ENCODE data around the gene YBX3.
A peak's percentile ranks its signal among the peaks of the same experiment; 100 is the strongest.
"Not testable (repeated sequence)": the region's sequence is repeated elsewhere in the genome, so short reads cannot be mapped to it uniquely, and the experiment has no call there.

The YBX3 gene

DNA sequence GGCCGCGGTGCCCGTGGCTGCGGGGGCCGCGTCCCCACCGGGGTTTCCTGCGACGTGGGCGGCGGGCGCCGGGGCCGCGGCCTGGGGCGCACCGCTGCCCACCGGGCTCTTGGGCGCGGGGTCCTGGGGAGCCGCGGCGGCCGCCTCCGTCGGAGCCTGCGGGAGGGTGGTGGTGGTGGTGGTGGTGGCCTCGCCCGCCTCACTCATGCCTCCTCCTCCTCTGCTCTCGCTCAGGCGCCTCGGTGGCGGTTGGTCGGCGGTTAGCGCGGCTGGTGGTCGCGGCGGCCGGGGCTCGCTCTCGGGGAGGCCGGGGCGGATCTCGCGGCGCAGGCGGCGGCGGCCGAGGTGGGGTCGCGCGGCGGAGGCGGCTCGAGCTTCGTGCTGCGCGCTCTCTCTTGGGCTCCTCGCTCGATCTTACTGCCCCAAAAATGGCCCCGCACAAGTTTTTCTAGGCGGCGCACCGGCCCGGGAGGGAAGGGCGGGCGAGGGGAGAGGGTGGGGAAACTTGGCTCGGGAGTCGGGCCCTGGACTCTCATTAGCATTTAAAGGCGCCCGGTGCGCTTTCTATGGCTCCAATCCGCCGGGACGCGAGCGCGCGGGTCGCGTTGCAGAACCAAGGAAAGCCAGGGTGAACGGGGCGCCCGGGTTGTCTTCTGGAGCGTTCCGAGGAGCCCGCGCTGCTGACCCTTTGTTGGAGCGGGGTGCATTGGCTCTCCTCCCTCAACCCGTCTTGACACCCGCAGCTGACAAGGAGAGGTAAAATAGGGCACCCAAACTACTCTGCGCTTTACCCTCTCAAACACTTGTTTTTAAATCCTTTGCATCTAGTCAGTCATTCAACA, at the start of gene YBX3:
Gene YBX3, minus strand, starts transcription at position 419 of the 842 bp plus-strand sequence. Its CDS starts 212 bp downstream, at position 207.
- peak in 1 of 4 experiments; percentile 10 for DNase-seq

DNA sequence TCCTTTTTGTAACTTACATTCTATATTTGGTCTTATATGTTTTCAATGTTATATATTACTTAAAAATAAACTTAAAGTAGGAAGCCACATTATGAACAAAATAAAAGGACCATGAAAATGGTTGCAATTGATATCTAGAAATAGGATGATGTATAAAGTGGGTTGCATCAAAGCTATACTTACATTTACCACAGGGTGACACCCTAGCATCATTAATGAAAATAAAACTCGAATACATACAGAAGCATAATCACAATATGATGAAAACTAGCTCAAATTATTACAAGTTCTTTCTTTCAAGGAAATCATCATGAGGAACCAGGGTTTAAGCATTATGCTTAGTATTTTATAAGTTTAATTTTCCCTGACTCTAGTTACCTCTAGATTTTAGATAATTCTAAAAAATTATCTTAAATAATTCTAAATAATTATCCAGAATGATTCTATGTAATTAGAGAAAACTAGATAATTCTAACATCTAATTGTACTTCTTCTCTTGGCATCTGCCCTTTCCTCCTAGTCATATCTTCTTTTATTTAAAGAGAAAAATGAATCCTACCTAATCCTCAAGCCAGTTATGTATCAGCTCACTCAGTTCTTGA, 48.1 kb upstream of the YBX3 start:
- DNase-seq, result no peak

DNA sequence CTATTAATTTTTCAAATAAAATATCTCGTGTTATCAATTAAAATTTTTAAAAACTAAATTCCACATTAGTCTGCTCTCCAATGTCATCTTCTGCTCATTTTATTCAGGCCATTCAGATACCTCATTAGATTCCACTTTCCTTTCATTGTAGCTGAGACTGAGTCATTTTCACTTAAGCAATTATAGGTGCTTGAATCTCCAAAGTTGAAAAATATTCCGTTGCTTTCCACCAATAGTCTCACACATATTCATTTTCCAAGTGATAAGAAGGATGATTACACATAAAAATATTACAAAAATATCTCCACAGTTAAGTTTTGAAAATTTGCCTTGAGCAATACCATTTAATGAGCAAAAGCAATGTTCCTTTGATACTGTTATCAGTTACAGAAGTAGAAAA, 36.5 kb upstream of the YBX3 start:
- DNase-seq, result no peak

DNA sequence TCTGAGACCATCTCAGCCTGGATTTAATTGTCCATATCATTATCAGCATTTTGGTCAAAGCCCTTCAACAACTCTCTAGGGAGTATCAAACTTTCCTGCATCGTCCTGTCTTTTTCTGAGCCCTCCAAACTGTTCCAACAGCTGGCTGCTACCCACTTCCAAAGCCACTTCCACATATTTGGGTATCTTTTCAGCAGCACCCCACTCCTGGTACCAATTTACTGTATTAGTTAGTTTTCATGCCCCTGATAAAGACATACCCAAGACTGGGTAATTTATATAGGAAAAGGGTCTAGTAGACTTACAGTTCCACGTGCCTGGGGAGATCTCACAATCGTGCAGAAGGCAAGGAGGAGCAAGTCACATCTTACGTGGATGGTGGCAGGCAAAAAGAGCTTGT, 33.1 kb upstream of the YBX3 start:
- no peak for DNase-seq

DNA sequence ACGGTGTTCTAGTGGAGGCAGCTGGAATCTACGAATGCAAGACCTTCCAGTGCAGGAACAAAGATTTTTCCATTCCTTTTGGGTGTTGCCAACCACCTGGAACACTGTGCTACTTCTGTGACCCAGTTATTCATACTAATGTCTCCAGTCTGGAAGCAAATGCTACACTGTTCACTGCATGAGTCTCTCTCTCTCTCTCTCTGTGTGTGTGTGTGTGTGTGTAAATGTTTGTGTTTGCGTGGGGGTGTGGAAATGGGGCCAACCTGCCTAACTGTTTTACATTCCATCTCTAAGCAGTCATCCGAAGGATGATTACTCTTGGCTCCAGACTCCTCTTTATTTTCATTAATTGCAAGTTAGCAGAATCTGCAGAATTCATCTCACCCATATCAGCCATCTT, 29.9 kb upstream of the YBX3 start:
- DNase-seq, result no peak

DNA sequence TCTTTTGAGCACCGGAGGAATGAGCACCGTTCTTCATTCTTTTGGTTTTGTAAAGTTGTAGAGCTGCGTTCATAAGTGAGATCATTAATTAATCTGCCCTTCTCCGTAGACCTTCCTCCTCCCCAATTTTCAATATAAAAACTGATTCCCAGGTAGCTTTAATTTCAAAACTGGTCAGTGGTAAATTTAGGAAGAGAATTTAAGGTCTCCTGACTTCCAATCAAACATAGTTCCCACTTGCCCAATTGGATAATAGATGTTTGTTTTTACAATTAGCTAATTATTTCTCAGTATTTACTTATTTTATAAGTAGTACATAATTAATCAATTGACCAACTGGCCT, 27.2 kb upstream of the YBX3 start:
- no peak for DNase-seq

DNA sequence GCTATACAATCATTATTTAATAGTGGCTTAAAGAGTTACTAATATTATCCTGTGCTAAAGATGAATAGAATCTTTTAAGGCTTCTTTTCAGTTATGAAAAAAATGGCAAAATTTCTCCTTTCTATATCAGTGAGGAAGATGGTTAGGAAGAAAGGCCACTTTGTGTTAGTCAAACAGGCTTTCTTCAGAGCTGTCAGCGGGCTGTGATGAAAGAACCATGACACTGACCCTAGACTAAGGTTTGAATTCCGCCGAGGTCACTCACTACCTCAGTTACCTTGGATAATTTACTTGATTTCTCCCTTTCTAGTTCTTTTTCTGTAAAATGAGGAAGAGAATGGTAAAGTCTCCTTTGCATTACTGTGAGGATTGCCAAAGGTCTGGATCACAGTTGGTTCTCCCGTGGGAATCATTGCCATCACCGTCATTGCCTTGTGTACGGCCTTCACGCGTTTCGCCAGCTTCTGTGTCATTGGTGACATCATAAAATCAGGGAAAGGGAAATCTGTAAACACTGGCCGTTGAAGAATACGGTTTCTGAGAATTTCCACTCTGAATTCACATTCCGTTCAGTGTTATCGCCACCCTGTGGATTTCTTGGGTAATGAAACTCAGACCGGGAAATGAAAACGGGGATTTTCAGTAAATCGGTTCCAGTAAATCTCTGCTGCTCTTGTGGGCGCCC, 26.7 kb upstream of the YBX3 start:
- DNase-seq, result peak; percentile 1 to 45 (median 8)

DNA sequence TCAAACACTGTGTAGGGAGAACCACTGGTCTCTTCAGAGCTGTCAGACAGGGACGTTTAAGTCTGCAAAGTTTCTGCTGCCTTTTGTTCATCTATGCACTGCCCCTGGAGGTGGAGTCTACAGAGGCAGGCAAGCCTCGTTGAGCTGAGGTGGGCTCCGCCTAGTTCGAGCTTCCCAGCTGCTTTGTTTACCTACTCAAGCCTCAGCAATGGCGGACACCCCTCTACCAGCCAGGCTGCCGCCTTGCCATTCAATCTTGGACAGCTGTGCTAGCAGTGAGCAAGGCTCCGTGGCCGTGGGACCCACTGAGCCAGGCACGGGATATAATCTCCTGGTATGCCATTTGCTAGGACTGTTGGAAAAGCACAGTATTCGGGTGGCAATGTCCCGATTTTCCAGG, 24.6 kb upstream of the YBX3 start:
- DNase-seq, result no peak

DNA sequence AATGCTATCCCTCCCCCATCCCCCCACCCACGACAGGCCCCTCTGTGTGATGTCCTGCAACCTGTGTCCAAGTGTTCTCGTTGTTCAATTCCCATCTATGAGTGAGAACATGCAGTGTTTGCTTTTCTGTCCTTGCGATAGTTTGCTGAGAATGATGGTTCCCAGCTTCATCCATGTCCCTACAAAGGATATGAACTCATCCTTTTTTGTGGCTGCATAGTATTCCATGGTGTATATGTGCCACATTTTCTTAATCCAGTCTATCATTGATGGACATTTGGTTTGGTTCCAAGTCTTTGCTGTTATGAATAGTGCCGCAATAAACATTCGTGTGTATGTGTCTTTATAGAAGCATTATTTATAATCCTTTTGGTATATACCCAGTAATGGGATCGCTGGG, 20.3 kb upstream of the YBX3 start:
- not testable (repeated sequence) for DNase-seq

DNA sequence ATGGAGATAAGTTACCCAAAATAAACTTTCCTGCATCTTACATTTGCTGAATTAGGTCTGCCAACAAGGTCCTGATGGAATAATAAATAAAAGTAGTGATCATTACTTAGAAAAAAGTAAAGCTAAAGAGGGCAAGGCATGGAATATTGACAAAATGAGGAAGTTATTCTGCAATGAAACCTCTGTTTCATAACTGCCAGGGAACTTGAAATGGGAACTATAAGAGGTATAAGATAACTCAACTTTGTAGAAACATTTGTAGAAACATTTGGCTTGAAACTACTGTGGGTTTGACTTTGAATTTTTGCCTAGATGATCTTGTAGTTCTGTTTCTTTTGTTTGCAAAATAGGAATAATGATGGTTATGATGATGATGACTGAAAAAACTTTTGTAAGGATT, 18.7 kb upstream of the YBX3 start:
- DNase-seq, result no peak

DNA sequence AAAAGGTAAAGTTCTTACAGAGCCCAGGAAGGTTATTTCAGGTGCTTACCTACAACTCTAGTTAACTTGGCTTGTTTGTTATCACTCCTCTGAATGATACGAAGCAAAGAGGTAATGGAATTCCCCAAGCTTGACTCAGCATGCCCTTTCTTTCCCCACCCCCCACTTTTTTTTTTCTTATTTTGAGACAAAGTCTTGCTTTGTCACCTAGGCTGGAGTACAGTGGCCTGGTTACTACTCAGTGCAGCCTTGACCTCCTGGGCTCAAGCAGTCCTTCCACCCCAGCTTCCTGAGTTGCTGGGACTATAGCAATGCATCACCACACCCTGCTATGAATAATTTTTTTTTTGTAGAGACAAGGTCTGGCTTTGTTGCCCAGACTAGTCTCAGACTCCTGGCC, 17.1 kb upstream of the YBX3 start:
- no peak for DNase-seq

DNA sequence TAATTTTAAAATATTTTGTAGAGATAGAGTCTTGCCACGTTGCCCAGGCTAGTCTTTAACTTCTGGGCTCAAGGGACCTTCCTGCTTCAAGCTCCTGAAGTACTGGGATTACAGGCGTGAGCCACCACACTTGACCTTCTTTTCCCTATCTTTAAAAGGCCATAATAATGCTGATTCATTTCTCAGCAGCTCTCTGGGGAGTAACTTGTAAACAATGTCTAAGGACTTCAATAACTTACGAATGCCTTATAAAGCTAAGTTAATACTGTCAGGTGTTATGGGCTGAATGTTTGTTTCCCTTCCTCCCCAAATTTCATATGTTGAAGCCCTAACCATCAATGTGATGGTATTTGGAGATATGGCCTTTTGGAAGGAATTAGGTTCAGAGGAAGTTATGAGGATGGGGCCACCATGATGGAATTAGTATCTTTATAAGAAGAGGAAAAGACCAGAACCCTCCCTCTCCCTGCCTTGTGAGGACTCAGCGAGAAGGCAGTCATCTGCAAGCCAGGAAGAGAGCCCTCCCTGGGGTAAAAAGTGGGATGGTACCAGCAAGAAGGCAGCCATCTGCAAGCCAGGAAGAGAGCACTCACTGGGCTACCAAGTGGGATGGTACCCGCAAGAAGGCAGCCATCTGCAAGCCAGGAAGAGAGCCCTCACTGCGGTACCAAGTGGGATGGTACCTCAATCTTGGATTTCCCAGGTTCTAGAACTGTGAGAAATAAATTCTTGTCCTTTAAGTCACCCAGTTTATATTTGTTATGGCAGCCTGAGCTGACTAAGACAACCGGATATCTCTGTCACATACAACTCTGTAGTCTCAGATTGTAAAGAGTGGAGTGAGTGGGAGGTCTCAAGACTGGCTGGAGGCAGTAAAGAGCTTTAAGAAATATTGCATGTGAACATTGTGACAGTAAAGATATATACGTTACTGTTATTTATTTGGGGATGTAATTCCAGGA, 16.3 kb upstream of the YBX3 start:
- DNase-seq, result no peak

DNA sequence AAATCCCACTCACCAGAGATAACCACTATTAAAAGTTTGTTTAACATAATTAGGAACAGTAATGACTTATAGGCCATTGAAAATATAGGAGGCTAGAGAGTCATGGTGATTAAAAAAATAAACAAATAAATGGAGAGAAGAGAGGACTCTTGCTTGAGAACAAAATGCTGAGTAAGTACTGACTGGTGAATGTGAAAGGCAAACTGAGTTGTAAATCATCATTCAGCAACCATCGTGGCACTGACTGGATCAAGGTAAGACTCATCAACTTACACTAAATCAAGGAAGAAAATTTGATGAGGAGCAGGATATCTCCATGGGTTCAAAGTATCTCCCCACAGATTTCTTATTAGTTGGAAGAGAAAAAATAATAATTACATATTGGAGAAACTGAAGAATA, 14.1 kb upstream of the YBX3 start:
- no peak for DNase-seq

DNA sequence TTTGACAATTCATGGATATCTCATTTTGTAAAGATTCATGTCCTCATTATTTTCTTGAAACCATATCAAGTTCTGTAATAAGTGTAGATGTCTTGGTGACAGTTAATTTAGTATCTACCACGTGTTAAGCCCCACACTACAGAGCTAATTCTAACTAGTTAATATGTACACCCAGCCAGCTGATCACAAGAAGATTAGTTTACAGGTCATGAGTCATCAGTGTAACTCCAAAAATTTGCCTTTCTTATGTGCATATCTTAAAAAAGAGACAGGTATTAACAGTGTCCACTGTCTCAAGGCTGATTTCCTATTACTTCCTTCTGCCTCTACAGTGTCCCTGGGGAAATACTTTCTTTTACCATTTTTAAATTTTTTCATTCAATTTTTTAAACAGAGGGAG, 13.3 kb upstream of the YBX3 start:
- no peak for DNase-seq

DNA sequence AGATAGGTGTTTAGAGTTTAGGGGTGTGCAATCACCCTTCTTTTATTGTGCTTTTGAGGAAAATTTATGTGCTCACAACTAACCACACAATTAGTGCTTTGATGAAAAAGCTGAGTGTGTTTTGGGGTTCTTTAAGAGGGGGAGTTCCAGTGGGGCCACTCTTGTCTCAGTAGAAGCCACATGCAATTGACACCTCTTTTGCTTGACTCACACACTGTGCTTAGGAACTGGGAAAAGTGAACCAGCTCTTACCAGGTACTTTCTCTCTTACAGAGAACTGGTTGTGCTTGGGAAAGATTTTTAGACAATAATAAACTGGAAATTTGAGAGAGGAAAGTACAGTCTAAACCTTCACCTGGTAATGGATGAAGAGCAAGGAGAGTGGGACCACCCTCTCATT, 12.3 kb upstream of the YBX3 start:
- DNase-seq, result no peak

DNA sequence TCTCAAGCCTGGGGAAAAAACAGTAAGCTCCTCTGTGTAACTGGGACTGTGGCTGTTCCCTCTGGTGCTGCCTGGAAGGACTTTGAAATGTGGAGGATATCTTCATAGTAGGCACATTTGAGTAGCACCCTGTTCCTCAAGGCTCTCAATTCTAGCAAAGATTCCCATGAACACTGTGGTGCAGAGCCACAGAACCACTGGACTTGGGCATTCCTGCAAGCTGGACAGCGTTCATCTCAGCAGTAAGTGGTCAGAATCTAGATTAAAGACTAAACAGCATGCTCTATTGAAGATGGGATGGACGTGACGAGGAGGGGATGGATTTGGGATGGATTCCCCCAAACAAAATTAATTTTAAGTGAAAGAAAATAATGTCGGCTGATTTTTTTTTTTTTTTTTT, 9.4 kb upstream of the YBX3 start:
- DNase-seq, result no peak

DNA sequence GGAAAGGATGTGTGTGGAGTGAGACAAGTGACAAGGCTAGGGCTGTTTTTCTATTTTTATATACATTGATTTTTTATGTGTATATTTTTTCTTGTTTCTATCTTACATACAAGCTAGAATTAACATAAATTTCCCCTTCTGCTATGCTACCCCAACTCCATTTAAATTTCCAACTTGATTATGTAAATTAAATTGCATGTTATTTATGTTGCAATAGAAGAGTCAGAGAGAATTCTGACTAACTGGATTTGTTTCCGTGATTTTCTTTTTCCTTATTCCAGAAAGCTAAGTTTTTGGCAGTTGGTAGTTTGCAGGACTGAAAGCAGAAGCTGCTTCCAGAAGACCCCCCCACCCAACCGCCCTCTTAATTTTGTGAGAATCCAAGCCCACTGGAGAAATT, 8.9 kb upstream of the YBX3 start:
- DNase-seq, result no peak

DNA sequence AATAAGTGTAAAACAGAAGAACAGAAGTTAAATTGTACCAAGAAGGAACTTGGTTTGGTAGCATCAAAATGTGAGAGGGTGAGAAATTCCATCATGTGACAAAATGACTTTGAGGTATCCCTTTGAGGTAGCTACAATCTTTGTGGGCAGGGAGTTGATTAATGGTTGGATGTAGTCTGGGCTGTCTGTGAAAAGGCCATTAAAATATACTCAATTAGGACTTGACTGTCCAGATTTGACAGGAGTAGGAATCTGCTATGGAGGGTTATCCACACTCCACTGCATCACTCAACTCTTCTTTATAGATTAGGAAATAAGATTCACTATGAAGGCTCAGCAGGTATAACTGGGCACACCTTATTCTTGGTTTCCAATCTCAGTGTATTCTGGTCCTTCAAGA, 7.4 kb upstream of the YBX3 start:
- no peak for DNase-seq

DNA sequence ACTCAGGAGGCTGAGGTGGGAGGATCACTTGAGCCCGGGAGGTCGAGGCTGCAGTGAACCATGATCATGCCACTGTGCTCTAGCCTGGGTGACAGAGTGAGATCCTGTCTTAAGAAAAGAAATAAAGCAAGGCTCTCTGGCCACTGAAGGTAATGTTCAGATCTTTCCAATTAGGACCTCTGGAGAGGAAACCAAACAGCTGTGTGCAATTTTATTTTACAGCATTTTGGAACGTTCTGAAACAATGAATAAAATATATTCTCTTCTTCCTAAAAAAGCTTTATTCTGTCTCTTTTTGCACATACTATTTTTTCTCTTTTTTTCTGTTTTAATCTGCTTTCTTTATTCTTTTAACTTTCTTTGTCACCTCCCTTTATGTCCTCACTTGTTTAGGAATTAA, 5.0 kb upstream of the YBX3 start:
- no peak for DNase-seq

DNA sequence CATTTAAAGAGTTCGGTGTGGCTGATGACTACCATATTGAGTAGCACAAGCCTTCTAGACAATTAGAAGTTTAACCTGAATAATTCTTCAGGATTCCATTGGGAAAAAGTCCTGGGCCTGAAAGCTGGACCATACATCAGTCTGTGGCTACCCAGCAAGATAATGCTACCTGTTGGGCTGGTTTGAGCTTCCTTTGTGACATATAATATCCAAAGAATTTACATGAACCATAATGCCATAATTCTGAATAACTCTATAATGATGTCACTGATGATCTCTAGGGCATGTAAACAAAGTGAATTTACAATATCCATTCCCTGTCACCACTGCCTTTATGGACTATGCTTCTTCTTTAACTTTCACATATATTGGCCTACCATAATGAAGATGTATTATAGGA, 3.8 kb upstream of the YBX3 start:
- no peak for DNase-seq

DNA sequence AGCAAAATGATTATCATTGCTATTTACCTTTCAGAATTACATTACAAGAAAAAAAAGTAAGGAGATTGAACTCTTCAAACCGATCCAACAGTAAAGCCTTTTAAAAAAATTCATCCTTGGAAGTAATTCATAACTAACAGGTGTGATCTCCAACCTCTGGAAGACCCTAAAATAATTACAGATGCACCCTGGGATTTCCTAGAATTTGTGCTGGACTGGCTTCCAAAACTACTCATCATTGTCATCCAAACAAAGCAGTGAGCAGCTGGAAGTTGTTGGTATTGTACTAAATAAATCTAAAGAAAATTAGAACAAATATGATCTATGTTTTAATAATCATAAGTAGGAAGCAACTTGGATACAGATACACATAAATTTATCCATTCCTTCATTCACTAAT, 1.9 kb upstream of the YBX3 start:
- DNase-seq, result no peak

DNA sequence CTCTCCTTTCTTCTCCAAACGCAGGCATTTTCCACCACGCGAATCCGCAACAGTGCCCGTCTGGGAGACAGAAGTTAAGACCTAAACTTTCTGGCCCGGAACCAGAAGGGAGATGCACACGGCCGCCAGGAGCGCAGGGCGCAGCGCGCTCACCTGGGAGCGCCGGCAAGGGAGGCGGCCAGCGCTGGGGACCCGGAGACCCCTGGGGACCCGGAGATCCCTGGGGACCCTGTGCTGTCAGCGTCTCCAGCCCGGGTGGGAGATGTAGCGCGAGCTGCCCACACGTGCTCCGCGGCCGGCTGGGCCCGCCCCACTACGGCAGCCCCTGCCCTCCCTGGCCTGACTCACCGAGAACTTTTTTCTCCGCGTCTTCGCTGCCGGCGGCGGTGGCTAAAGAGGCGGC, 620 bp downstream of the YBX3 start:
- DNase-seq, result peak in 3 of 4 experiments; percentile 13 to 27 (median 14)
